Hepatocyte (in vitro differentiated cells): ENCODE results near the gene HAUS1.

ENCODE experiments used
- CTCF ChIP-seq: fragments of 200-600 bp; sonication (generic); IDR thresholded peaks from 2 replicates; pipeline ENCODE4 v1.5.1; 2016; ENCODE audit warnings: antibody characterized with exemption, mild to moderate bottlenecking; ENCODE audit not compliant: poor library complexity
- EZH2 ChIP-seq: fragments of 200-600 bp; sonication (generic); IDR thresholded peaks from 2 replicates; pipeline ENCODE4 v1.6.1; 2016; ENCODE audit warnings: antibody characterized with exemption, mild to moderate bottlenecking, borderline replicate concordance

- TF ChIP-seq CTCF: no peak
- TF ChIP-seq EZH2: no peak
Observed at GRCh38 chr18:46158499-46158898, 54.3 kb downstream of the HAUS1 start.
